ENCODE measurements around the gene LDAH.

DNA sequence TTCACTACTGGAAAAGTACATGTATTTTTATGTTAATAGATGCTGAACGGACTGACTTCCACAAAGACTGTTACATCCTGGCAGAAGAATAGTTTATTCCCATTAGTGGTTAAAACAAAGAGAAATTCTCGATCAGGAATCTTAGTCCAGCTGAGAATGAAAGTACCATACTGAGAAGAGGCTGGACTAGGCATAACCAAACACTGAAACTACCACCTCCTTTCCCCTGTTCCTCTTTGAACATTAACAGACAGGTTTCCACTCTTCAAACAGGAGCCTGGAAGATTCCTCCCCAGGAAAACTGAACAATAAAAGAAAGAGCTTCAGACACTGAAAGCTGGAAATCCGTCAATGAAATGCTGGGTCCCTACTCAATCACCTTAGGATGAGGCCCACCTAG lies 25.8 kb downstream of the LDAH start:
- TF ChIP-seq CTCF (conservative IDR thresholded peaks at IDR 0.05) = no peak
- TF ChIP-seq ZFX (IDR thresholded peaks at IDR 0.05) = no peak
